Endodermal cell (in vitro differentiated cells): ENCODE data around the gene UBL3. TPM values are rescaled to one million over a fixed set of nuclear protein-coding genes. Genes with fewer than 3 reads are reported as not detected.

Experiments
- DNase-seq: peaks from one replicate; pipeline ENCODE4 v3.0.0-alpha.2; 2017
- H3K27ac ChIP-seq: 2 replicates; pipeline ENCODE4 v1.5.1; 2013; ENCODE audit warnings: mild to moderate bottlenecking, low read depth, low read length, moderate library complexity
- H3K27me3 ChIP-seq: 2 replicates; pipeline ENCODE4 v1.6.1; 2013; ENCODE audit warnings: mild to moderate bottlenecking, low read length, moderate library complexity; ENCODE audit not compliant: insufficient read depth, control insufficient read depth, poor library complexity, severe bottlenecking
- H3K36me3 ChIP-seq: 2 replicates; pipeline ENCODE4 v1.7.0; 2013; ENCODE audit warnings: mild to moderate bottlenecking, low read length, moderate library complexity; ENCODE audit not compliant: control insufficient read depth, insufficient read depth
- H3K4me1 ChIP-seq: one replicate; pipeline ENCODE4 v1.7.0; 2013; ENCODE audit warnings: low read length; ENCODE audit not compliant: control insufficient read depth, insufficient read depth
- H3K4me3 ChIP-seq: 2 replicates; pipeline ENCODE4 v1.5.1; 2013; ENCODE audit warnings: mild to moderate bottlenecking, low read length, moderate library complexity
- H3K9ac ChIP-seq: 2 replicates; pipeline ENCODE4 v1.6.1; 2013; ENCODE audit warnings: mild to moderate bottlenecking, low read length, moderate library complexity; ENCODE audit not compliant: poor library complexity, severe bottlenecking; ENCODE audit errors: extremely low read depth
- H3K9me3 ChIP-seq: 2 replicates; pipeline ENCODE4 v1.6.1; 2013; ENCODE audit warnings: mild to moderate bottlenecking, low read length, moderate library complexity; ENCODE audit not compliant: control insufficient read depth
- H3K27ac Mint-ChIP-seq: 2 replicates; pipeline ENCODE4 v1.8.0; 2020; ENCODE audit warnings: mixed read lengths
- H3K27me3 Mint-ChIP-seq: 2 replicates; pipeline ENCODE4 v1.8.0; 2021; ENCODE audit warnings: mild to moderate bottlenecking, mixed read lengths; ENCODE audit not compliant: insufficient read depth
- H3K36me3 Mint-ChIP-seq: 2 replicates; pipeline ENCODE4 v1.8.0; 2020; ENCODE audit warnings: low read depth, mixed read lengths
- H3K4me1 Mint-ChIP-seq: 2 replicates; pipeline ENCODE4 v1.8.0; 2020; ENCODE audit warnings: mixed read lengths
- H3K4me3 Mint-ChIP-seq: 2 replicates; pipeline ENCODE4 v1.8.0; 2020; ENCODE audit warnings: mild to moderate bottlenecking, moderate library complexity, mixed read lengths
- H3K9me3 Mint-ChIP-seq: 2 replicates; pipeline ENCODE4 v1.8.0; 2020; ENCODE audit warnings: mild to moderate bottlenecking, mixed read lengths
- WGBS, 2 experiments: methylation state at CpG; one replicate each; pipeline versions ENCODE4 v1.1.5 to v1.1.7; 2013; ENCODE audit warnings: missing lambda C conversion rate in 2 of 2, mixed read lengths in 1 of 2; ENCODE audit not compliant: insufficient coverage in 1 of 2, insufficient read length in 1 of 2; 5-methylcytosine and 5-hydroxymethylcytosine counted together
- total RNA-seq, 2 donors: library from RNA; stranded (reverse); fragmentation: NEBNext Ultra II Directional in 1 of 2; extraction: Animal tissue kit (Norgen Biotek cat#: 25700) in 1 of 2; gene quantifications; 2 replicates in 1 of 2; 3 replicates in 1 of 2; pipeline ENCODE4 v1.2.1, GENCODE V29; 2021
- TF ChIP-seq, protein P1 (sequence below): fragments of 200-600 bp; sonication (generic); conservative IDR thresholded peaks from 2 replicates; pipeline ENCODE4 v1.5.0; 2021; ENCODE audit warnings: antibody characterized with exemption, mild to moderate bottlenecking

Gene UBL3
- total RNA-seq, 2 donors from 2014 or later = 16.5 to 22.3 TPM

DNA sequence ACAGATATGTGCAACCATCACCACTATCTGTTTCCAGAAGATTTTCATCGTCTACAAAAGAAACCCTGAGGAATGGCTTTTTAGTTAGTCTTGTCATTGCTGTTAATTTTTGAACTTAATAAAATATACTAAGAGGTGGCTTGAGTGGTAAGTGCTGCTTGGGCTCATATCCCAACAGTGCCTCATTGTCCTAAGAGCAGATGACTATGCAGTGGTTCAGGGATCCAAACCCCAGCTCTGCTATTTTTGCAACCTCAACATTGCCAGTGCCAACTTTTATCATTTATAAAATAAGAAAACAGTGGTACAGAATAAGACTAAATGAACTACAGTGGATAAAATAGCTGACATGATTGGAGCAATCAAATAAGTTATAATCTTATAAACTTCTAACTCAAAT is 131.7 kb downstream of the UBL3 start:
- Histone ChIP-seq H3K4me1 (no peaks in the 10 kb centered on the region), H3K27ac (no peak overlapping the region), H3K9me3 (no peaks in the 10 kb centered on the region), H3K36me3 (no peaks in the 10 kb centered on the region), H3K27me3 (no peaks in the 10 kb centered on the region), H3K9ac (no peak overlapping the region), H3K4me3 (no peak overlapping the region)
- Mint-ChIP-seq H3K4me3 (no peak overlapping the region), H3K27me3 (no peaks in the 10 kb centered on the region), H3K36me3 (no peaks in the 10 kb centered on the region), H3K27ac (no peak overlapping the region), H3K4me1 (peaks cover 18% of the 10 kb centered on the region), H3K9me3 (no peaks in the 10 kb centered on the region)
- TF ChIP-seq, protein P1, sequence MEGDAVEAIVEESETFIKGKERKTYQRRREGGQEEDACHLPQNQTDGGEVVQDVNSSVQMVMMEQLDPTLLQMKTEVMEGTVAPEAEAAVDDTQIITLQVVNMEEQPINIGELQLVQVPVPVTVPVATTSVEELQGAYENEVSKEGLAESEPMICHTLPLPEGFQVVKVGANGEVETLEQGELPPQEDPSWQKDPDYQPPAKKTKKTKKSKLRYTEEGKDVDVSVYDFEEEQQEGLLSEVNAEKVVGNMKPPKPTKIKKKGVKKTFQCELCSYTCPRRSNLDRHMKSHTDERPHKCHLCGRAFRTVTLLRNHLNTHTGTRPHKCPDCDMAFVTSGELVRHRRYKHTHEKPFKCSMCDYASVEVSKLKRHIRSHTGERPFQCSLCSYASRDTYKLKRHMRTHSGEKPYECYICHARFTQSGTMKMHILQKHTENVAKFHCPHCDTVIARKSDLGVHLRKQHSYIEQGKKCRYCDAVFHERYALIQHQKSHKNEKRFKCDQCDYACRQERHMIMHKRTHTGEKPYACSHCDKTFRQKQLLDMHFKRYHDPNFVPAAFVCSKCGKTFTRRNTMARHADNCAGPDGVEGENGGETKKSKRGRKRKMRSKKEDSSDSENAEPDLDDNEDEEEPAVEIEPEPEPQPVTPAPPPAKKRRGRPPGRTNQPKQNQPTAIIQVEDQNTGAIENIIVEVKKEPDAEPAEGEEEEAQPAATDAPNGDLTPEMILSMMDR = no peak
- DNase-seq = no peak
- 100% methylated on average over 1 of the region's 1 CpG; no CpG with 5 or more reads in 1 of the 2 experiments for WGBS, 2 experiments

DNA sequence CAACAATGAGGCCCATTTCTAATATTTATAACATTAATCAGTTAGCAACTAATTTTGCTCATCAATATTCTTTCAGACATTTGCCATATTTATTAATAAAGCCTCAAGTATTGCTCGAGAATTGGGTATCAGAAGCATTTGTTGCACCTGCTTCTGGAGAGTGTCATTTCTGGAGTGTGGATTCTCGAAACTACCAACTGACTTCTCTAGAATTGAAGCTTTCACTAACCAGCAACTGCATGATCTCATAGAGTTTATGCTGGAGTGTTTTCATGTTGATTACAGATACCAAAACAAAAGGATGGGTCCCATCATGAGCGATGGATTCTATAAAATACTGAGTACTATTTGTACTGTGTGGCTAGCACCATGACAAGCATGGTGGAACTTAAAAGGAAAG is 133.9 kb downstream of the UBL3 start:
- TF ChIP-seq, protein P1 = no peak
- H3K4me3 Mint-ChIP-seq = no peak overlapping the region
- WGBS, 2 experiments = 83 to 93% methylated on average over 2 to 3 of the region's 3 CpGs

More for the DNA sequence above, 133.9 kb downstream of the UBL3 start:
- no peak for DNase-seq
- Histone ChIP-seq H3K4me1 (no peaks in the 10 kb centered on the region), H3K27me3 (no peaks in the 10 kb centered on the region), H3K4me3 (no peak overlapping the region), H3K9ac (no peak overlapping the region), H3K36me3 (no peaks in the 10 kb centered on the region), H3K27ac (no peak overlapping the region), H3K9me3 (no peaks in the 10 kb centered on the region)
- H3K36me3 Mint-ChIP-seq = no peaks in the 10 kb centered on the region
- H3K4me1 Mint-ChIP-seq = peaks cover 9% of the 10 kb centered on the region
- H3K9me3 Mint-ChIP-seq = no peaks in the 10 kb centered on the region
- no peaks in the 10 kb centered on the region for H3K27me3 Mint-ChIP-seq
- no peak overlapping the region for H3K27ac Mint-ChIP-seq
